SK-N-SH (cell line): Measurements from ENCODE around the gene ZER1. TPM values are rescaled to one million over a fixed set of nuclear protein-coding genes. Genes with fewer than 3 reads are reported as not detected.

Experiments used
- CTCF ChIA-PET: fragments of 300-600, 350-600 bp; formaldehyde crosslinking; extraction: SDS; loops from one replicate; lab custom pipeline; 2021; lab: Yijun Ruan, JAX
- POLR2A ChIA-PET: fragments of 350-600 bp; sonication (Branson Sonifier 250); formaldehyde crosslinking; extraction: SDS; loops from one replicate; lab custom pipeline; 2020; ENCODE audit warnings: antibody characterized with exemption, inconsistent platforms; lab: Yijun Ruan, JAX
- DNase-seq: peaks from one replicate; pipeline ENCODE4 v3.0.0; 2012
- H2AFZ ChIP-seq: fragments of 200-600 bp; sonication (generic); 2 replicates; pipeline ENCODE4 v1.8.1; 2016; ENCODE audit warnings: antibody characterized with exemption, mild to moderate bottlenecking, low read depth
- H3F3A ChIP-seq: fragments of 200-600 bp; sonication (generic); replicated peaks from 2 replicates; pipeline ENCODE3; 2016; ENCODE audit warnings: antibody characterized with exemption, mild to moderate bottlenecking; ENCODE audit not compliant: insufficient read depth
- H3K27ac ChIP-seq, 2 experiments: fragments of 200-500 bp in 1 of 2; fragments of 200-600 bp in 1 of 2; sonication (Bioruptor generic) in 1 of 2; sonication (generic), shearing (Covaris generic) in 1 of 2; 2 replicates each; pipeline versions ENCODE4 v1.5.1 to v1.6.1; 2014 to 2016; ENCODE audit warnings: low read depth in 2 of 2, inconsistent platforms in 1 of 2, low read length in 1 of 2, mild to moderate bottlenecking in 1 of 2, mixed read lengths in 1 of 2
- H3K27me3 ChIP-seq: fragments of 200-600 bp; sonication (generic), shearing (Covaris generic); 2 replicates; pipeline ENCODE4 v1.6.1; 2016; ENCODE audit warnings: mixed run types; ENCODE audit not compliant: insufficient read depth
- H3K36me3 ChIP-seq, 2 experiments: fragments of 200-500 bp in 1 of 2; fragments of 200-600 bp in 1 of 2; sonication (Bioruptor generic) in 1 of 2; sonication (generic) in 1 of 2; replicated peaks in 1 of 2; 2 replicates each; pipeline versions ENCODE3 to v1.5.1; 2014 to 2016; ENCODE audit warnings: low read length in 1 of 2, mild to moderate bottlenecking in 1 of 2; ENCODE audit not compliant: insufficient read depth in 2 of 2, control insufficient read depth in 1 of 2
- H3K4me1 ChIP-seq, 2 experiments: fragments of 200-500 bp in 1 of 2; fragments of 200-600 bp in 1 of 2; sonication (Bioruptor generic) in 1 of 2; sonication (generic), shearing (Covaris generic) in 1 of 2; 2 replicates each; pipeline versions ENCODE4 v1.5.1 to v1.6.1; 2014 to 2016; ENCODE audit warnings: low read depth in 1 of 2, low read length in 1 of 2, mixed run types in 1 of 2; ENCODE audit not compliant: insufficient read depth in 2 of 2, control insufficient read depth in 1 of 2
- H3K4me2 ChIP-seq: fragments of 200-600 bp; sonication (generic), shearing (Covaris generic); 2 replicates; pipeline ENCODE4 v1.6.1; 2017; ENCODE audit warnings: mixed run types
- H3K4me3 ChIP-seq, 2 experiments: fragments of 200-500 bp in 1 of 2; fragments of 200-600 bp in 1 of 2; sonication (Bioruptor generic) in 1 of 2; sonication (generic), shearing (Covaris generic) in 1 of 2; 2 replicates each; pipeline versions ENCODE4 v1.5.1 to v1.8.1; 2014 to 2016; ENCODE audit warnings: low read depth in 2 of 2, inconsistent platforms in 1 of 2, low read length in 1 of 2, mild to moderate bottlenecking in 1 of 2, mixed read lengths in 1 of 2, moderate library complexity in 1 of 2
- H3K79me2 ChIP-seq: fragments of 200-600 bp; sonication (generic); 2 replicates; pipeline ENCODE4 v1.8.1; 2017; ENCODE audit warnings: mild to moderate bottlenecking; ENCODE audit not compliant: insufficient read depth
- H3K9ac ChIP-seq: fragments of 200-600 bp; sonication (generic); 2 replicates; pipeline ENCODE4 v1.6.1; 2017; ENCODE audit warnings: mixed run types
- H3K9me2 ChIP-seq: fragments of 200-600 bp; sonication (generic); 2 replicates; pipeline ENCODE4 v1.6.1; 2017; ENCODE audit warnings: mixed run types
- H3K9me3 ChIP-seq: fragments of 200-600 bp; sonication (generic); 2 replicates; pipeline ENCODE4 v1.6.1; 2017; ENCODE audit warnings: mixed run types, mild to moderate bottlenecking, moderate library complexity
- H4K20me1 ChIP-seq: fragments of 200-600 bp; sonication (generic); 2 replicates; pipeline ENCODE4 v1.6.1; 2017; ENCODE audit warnings: mild to moderate bottlenecking, mixed run types; ENCODE audit not compliant: insufficient read depth
- CHD2 ChIP-seq: fragments of 150-350 bp; IDR thresholded peaks from 2 replicates; pipeline ENCODE4 v1.6.1; 2018; ENCODE audit warnings: low read length; ENCODE audit not compliant: partially characterized antibody
- ELF1 ChIP-seq: IDR thresholded peaks from 2 replicates; pipeline ENCODE4 v1.4.0; 2012
- EP300 ChIP-seq, 2 experiments: IDR thresholded peaks; 2 replicates each; pipeline versions ENCODE4 v1.4.0 to v1.6.1; 2012; ENCODE audit warnings: borderline replicate concordance in 1 of 2, low read depth in 1 of 2, low read length in 1 of 2
- EZH2phosphoT487 ChIP-seq: fragments of 200-600 bp; sonication (generic); IDR thresholded peaks from 2 replicates; pipeline ENCODE4 v1.6.1; 2017; ENCODE audit warnings: low read depth, mixed run types, mild to moderate bottlenecking, antibody characterized with exemption, moderate library complexity, borderline replicate concordance
- FOSL2 ChIP-seq: IDR thresholded peaks from 2 replicates; pipeline ENCODE4 v1.4.0; 2012; ENCODE audit warnings: low read depth, mild to moderate bottlenecking, moderate library complexity, borderline replicate concordance
- FOXM1 ChIP-seq: IDR thresholded peaks from 2 replicates; pipeline ENCODE4 v1.4.0; 2012; ENCODE audit warnings: low read depth, mild to moderate bottlenecking
- GABPA ChIP-seq: IDR thresholded peaks from 2 replicates; pipeline ENCODE4 v1.4.0; 2012; ENCODE audit warnings: low read depth, mild to moderate bottlenecking
- IRF3 ChIP-seq: fragments of 150-350 bp; IDR thresholded peaks from 2 replicates; pipeline ENCODE4 v1.6.1; 2016; ENCODE audit warnings: mild to moderate bottlenecking, low read depth, low read length
- JUND ChIP-seq: IDR thresholded peaks from 2 replicates; pipeline ENCODE4 v1.4.0; 2012
- NRF1 ChIP-seq: IDR thresholded peaks from 2 replicates; pipeline ENCODE4 v1.6.1; 2012; ENCODE audit warnings: low read depth, mild to moderate bottlenecking, low read length
- REST ChIP-seq: IDR thresholded peaks from 2 replicates; pipeline ENCODE4 v1.6.1; 2012; ENCODE audit warnings: mild to moderate bottlenecking, low read depth, low read length, moderate library complexity
- SIN3A ChIP-seq: IDR thresholded peaks from 2 replicates; pipeline ENCODE4 v1.6.1; 2012; ENCODE audit warnings: low read depth, mild to moderate bottlenecking, low read length, moderate library complexity, borderline replicate concordance
- SMC3 ChIP-seq: IDR thresholded peaks from 2 replicates; pipeline ENCODE4 v1.6.1; 2012; ENCODE audit warnings: low read depth, low read length, improper control_type of control experiment
- TAF1 ChIP-seq: IDR thresholded peaks from 2 replicates; pipeline ENCODE4 v1.6.1; 2012; ENCODE audit warnings: low read depth, mild to moderate bottlenecking, low read length, moderate library complexity, borderline replicate concordance
- TCF12 ChIP-seq: IDR thresholded peaks from 2 replicates; pipeline ENCODE4 v1.4.0; 2012
- TEAD4 ChIP-seq: IDR thresholded peaks from 2 replicates; pipeline ENCODE4 v1.4.0; 2012; ENCODE audit warnings: mild to moderate bottlenecking, borderline replicate concordance; ENCODE audit not compliant: insufficient read depth
- USF2 ChIP-seq: fragments of 150-350 bp; IDR thresholded peaks from 2 replicates; pipeline ENCODE4 v1.6.1; 2017; ENCODE audit warnings: antibody characterized with exemption, low read length, low read depth, borderline replicate concordance
- WGBS: methylation state at CpG from one replicate; pipeline ENCODE4 v1.1.6; 2017; ENCODE audit warnings: low lambda C conversion rate; 5-methylcytosine and 5-hydroxymethylcytosine counted together
- polyA plus RNA-seq, 3 experiments: library from polyadenylated mRNA; depleted of rRNA; stranded (reverse); fragments of >200 nt; gene quantifications; 2 replicates each; pipeline ENCODE4 v1.2.3, GENCODE V29; 2012

ZER1 gene
- polyA plus RNA-seq, 1 of the 3 experiments (the other 2 are of a cell fraction) = 30.9 TPM

GRCh38 chr9:128719919-128720605 lies 51.7 kb downstream of the ZER1 start (continued):
- TF ChIP-seq REST = no peak
- no peak for TF ChIP-seq NRF1
- no peak for TF ChIP-seq EZH2phosphoT487
- no peak for TF ChIP-seq IRF3
- TF ChIP-seq TEAD4 = no peak
- TF ChIP-seq JUND = no peak
- no peak for TF ChIP-seq SIN3A
- TF ChIP-seq CHD2 = no peak
- no peak for TF ChIP-seq SMC3

- 97% methylated on average over 4 of the region's 5 CpGs for WGBS
- no peak for DNase-seq
- ChIA-PET CTCF (no interaction called here), POLR2A (no interaction called here)
- Histone ChIP-seq H3K4me2 (no peak overlapping the region), H4K20me1 (no peaks in the 10 kb centered on the region), H2AFZ (no peak overlapping the region), H3K4me1 (peaks cover 0 to 6% of the 10 kb centered on the region in 2 experiments; a peak in 1 of 4 replicates), H3K9me3 (no peaks in the 10 kb centered on the region), H3K27ac (no peak overlapping the region), H3K9me2 (no peaks in the 10 kb centered on the region), H3K9ac (no peak overlapping the region), H3K36me3 (peaks cover 0 to 7% of the 10 kb centered on the region in 2 experiments), H3K4me3 (no peak overlapping the region), H3K79me2 (no peaks in the 10 kb centered on the region), H3K27me3 (no peaks in the 10 kb centered on the region), H3F3A (no peaks in the 10 kb centered on the region)
- TF ChIP-seq ELF1 = no peak
- no peak for TF ChIP-seq TCF12
- TF ChIP-seq FOXM1 = no peak
- TF ChIP-seq TAF1 = no peak
- TF ChIP-seq REST = no peak
- TF ChIP-seq EP300 (IDR thresholded peaks at IDR 0.05; ENCODE audit: borderline replicate concordance in 1 of 2, low read depth in 1 of 2, low read length in 1 of 2) = no peak
- TF ChIP-seq FOSL2 = no peak
- no peak for TF ChIP-seq USF2
- no peak for TF ChIP-seq GABPA
These were observed 53.3 kb downstream of the ZER1 start for GRCh38 chr9:128718475-128718874.
